OCI-LY1 (cell line): ENCODE data around the gene IL36RN.

Source experiments
- CTCF ChIP-seq: fragments of 200-600 bp; sonication (generic), shearing (Covaris generic); IDR thresholded peaks from 2 replicates; pipeline ENCODE4 v1.5.1; 2017; ENCODE audit warnings: mild to moderate bottlenecking, antibody characterized with exemption, low read length, moderate library complexity, mixed read lengths
- EZH2 ChIP-seq: fragments of 200-600 bp; sonication (generic), shearing (Covaris generic); IDR thresholded peaks from 2 replicates; pipeline ENCODE4 v1.8.0; 2017; ENCODE audit warnings: borderline replicate concordance, mixed run types, mild to moderate bottlenecking, antibody characterized with exemption, low read length, moderate library complexity, mixed read lengths

GRCh38 chr2:113068249-113068648 is 9.3 kb downstream of the IL36RN start:
- TF ChIP-seq CTCF = no peak
- TF ChIP-seq EZH2 = no peak
